A673 (cell line): Measurements from ENCODE around the gene CCDC174.

Experiments
- CTCF ChIP-seq: fragments of 300-800, 200-600 bp; sonication (generic); conservative IDR thresholded peaks from 2 replicates; pipeline ENCODE4 v1.5.1; 2017; ENCODE audit warnings: low read depth, mild to moderate bottlenecking, antibody characterized with exemption, low read length, moderate library complexity, mixed read lengths
- EZH2 ChIP-seq: fragments of 200-600 bp; sonication (generic); IDR thresholded peaks from 2 replicates; pipeline ENCODE4 v1.6.1; 2017; ENCODE audit warnings: borderline replicate concordance, low read depth, mild to moderate bottlenecking, mixed read lengths, antibody characterized with exemption, low read length; ENCODE audit not compliant: poor library complexity, severe bottlenecking

GRCh38 chr3:14672588-14672987, 21.0 kb downstream of the CCDC174 start:
- TF ChIP-seq CTCF (no peak), EZH2 (no peak)
